ENCODE measurements around the gene LPCAT3.

The LPCAT3 gene

GRCh38 chr12:6963791-6964413, 54.4 kb downstream of the LPCAT3 start:
- DNase-seq (ENCODE audit: low read depth): no peak

- no peak for DNase-seq (ENCODE audit: low read depth)
Observed at GRCh38 chr12:6963016-6963731, 55.1 kb downstream of the LPCAT3 start.

GRCh38 chr12:6962285-6963015, 55.8 kb downstream of the LPCAT3 start:
- no peak for DNase-seq (ENCODE audit: low read depth)

GRCh38 chr12:6961695-6962284, 56.5 kb downstream of the LPCAT3 start:
- DNase-seq (ENCODE audit: low read depth): peak; percentile 71

- DNase-seq (ENCODE audit: low read depth): no peak
Observed at GRCh38 chr12:6961278-6961694, 57.0 kb downstream of the LPCAT3 start.

GRCh38 chr12:6960593-6961277, 57.5 kb downstream of the LPCAT3 start:
- no peak for DNase-seq (ENCODE audit: low read depth)

GRCh38 chr12:6959805-6960592, 58.3 kb downstream of the LPCAT3 start:
- DNase-seq (ENCODE audit: low read depth): no peak

GRCh38 chr12:6959058-6959804, 59.0 kb downstream of the LPCAT3 start:
- DNase-seq (ENCODE audit: low read depth): no peak

GRCh38 chr12:6958609-6959057, 59.6 kb downstream of the LPCAT3 start:
- no peak for DNase-seq (ENCODE audit: low read depth)

GRCh38 chr12:6957741-6958608, 60.3 kb downstream of the LPCAT3 start:
- no peak for DNase-seq (ENCODE audit: low read depth)

- DNase-seq (ENCODE audit: low read depth): no peak
Observed at GRCh38 chr12:6957151-6957701, 61.0 kb downstream of the LPCAT3 start.

- no peak for DNase-seq (ENCODE audit: low read depth)
Observed at GRCh38 chr12:6956021-6956727, 62.1 kb downstream of the LPCAT3 start.

GRCh38 chr12:6955108-6956020, 62.9 kb downstream of the LPCAT3 start:
- DNase-seq (ENCODE audit: low read depth): no peak

GRCh38 chr12:6954316-6955107, 63.8 kb downstream of the LPCAT3 start:
- DNase-seq (ENCODE audit: low read depth): no peak

- peak; percentile 87 for DNase-seq (ENCODE audit: low read depth)
Observed at GRCh38 chr12:6953442-6954315, 64.6 kb downstream of the LPCAT3 start.

Measured in CMK (cell line).